Activated CD8-positive, alpha-beta memory T cell treated with anti-CD3 and anti-CD28 coated beads, Interleukin-2, amount 50 U/mL, for 24 hours (primary cell): ENCODE results near the gene GBE1.
"Not testable (repeated sequence)": the region's sequence is repeated elsewhere in the genome, so short reads cannot be mapped to it uniquely, and the experiment has no call there.

Experiments
- DNase-seq: peaks from one replicate; pipeline ENCODE4 v3.0.0-alpha.2; 2020; ENCODE audit errors: extremely low read depth

Gene GBE1

GRCh38 chr3:81531263-81531662, 230.2 kb downstream of the GBE1 start:
- no peak for DNase-seq

- DNase-seq: no peak
These were observed 231.1 kb downstream of the GBE1 start for GRCh38 chr3:81530180-81530939.

- no peak for DNase-seq
These were observed 239.6 kb downstream of the GBE1 start for GRCh38 chr3:81521855-81522254.

GRCh38 chr3:81518945-81519344, 242.5 kb downstream of the GBE1 start:
- DNase-seq: no peak

- no peak for DNase-seq
These were observed 245.4 kb downstream of the GBE1 start for GRCh38 chr3:81516042-81516441.

- DNase-seq: no peak
These were observed 247.9 kb downstream of the GBE1 start for GRCh38 chr3:81513591-81513990.

GRCh38 chr3:81503026-81503425, 258.4 kb downstream of the GBE1 start:
- no peak for DNase-seq

- DNase-seq: no peak
These were observed 259.2 kb downstream of the GBE1 start for GRCh38 chr3:81502236-81502635.

- DNase-seq: no peak
These were observed 261.4 kb downstream of the GBE1 start for GRCh38 chr3:81500039-81500438.

GRCh38 chr3:81497572-81498251, 263.7 kb downstream of the GBE1 start:
- no peak for DNase-seq

GRCh38 chr3:81496407-81497104, 264.9 kb downstream of the GBE1 start:
- no peak for DNase-seq

GRCh38 chr3:81492471-81492870, 269.0 kb downstream of the GBE1 start:
- not testable (repeated sequence) for DNase-seq

- no peak for DNase-seq
These were observed 269.4 kb downstream of the GBE1 start for GRCh38 chr3:81492040-81492439.

GRCh38 chr3:81490541-81491288, 270.7 kb downstream of the GBE1 start:
- peak; percentile 39 for DNase-seq

- DNase-seq: no peak
These were observed 276.0 kb downstream of the GBE1 start for GRCh38 chr3:81485444-81485865.

GRCh38 chr3:81484520-81484919, 276.9 kb downstream of the GBE1 start:
- DNase-seq: no peak

- no peak for DNase-seq
These were observed 278.4 kb downstream of the GBE1 start for GRCh38 chr3:81483046-81483445.

GRCh38 chr3:81477740-81478139, 283.7 kb downstream of the GBE1 start:
- DNase-seq: no peak

GRCh38 chr3:81476692-81477091, 284.8 kb downstream of the GBE1 start:
- no peak for DNase-seq

GRCh38 chr3:81472600-81473362, 288.7 kb downstream of the GBE1 start:
- DNase-seq: no peak
